OCI-LY7 (cell line): ENCODE results near the gene SPG21. TPM values are rescaled to one million over a fixed set of nuclear protein-coding genes. Genes with fewer than 3 reads are reported as not detected.

Experiments used
- BruUV-seq: library from RNA; stranded (reverse); fragments of 400-500 nt; replicated peaks from 2 replicates; lab custom pipeline; 2021; lab: Mats Ljungman, UMichigan
- CTCF ChIA-PET: fragments of 300-600 bp; sonication (Branson Sonifier 250); formaldehyde crosslinking; loops from one replicate; lab custom pipeline; 2022; ENCODE audit warnings: antibody characterized with exemption; ENCODE audit not compliant: unreplicated experiment; lab: Charles Lee
- POLR2A ChIA-PET: fragments of 300-600 bp; sonication (Branson Sonifier 250); formaldehyde crosslinking; loops from one replicate; lab custom pipeline; 2022; ENCODE audit warnings: antibody characterized with exemption; lab: Charles Lee
- DNase-seq: peaks from one replicate; pipeline ENCODE4 v3.0.0-alpha.2; 2015; ENCODE audit warnings: low spot score
- H2AFZ ChIP-seq: fragments of 200-600 bp; sonication (generic), shearing (Covaris generic); 2 replicates; pipeline ENCODE4 v1.6.1; 2014; ENCODE audit warnings: mild to moderate bottlenecking, antibody characterized with exemption, low read length, moderate library complexity
- H3K27ac ChIP-seq: fragments of 200-600 bp; sonication (generic); 2 replicates; pipeline ENCODE4 v1.5.1; 2014; ENCODE audit warnings: mixed run types, low read depth, mild to moderate bottlenecking, moderate library complexity, low read length, inconsistent platforms; ENCODE audit not compliant: poor library complexity, severe bottlenecking
- H3K36me3 ChIP-seq: fragments of 200-600 bp; sonication (generic); 2 replicates; pipeline ENCODE4 v1.6.1; 2014; ENCODE audit warnings: mild to moderate bottlenecking, antibody characterized with exemption, low read length, moderate library complexity, mixed read lengths; ENCODE audit not compliant: insufficient read depth
- H3K4me1 ChIP-seq: fragments of 200-600 bp; sonication (generic); 2 replicates; pipeline ENCODE4 v1.5.1; 2014; ENCODE audit warnings: mild to moderate bottlenecking, low read length; ENCODE audit not compliant: insufficient read depth, poor library complexity, severe bottlenecking
- H3K4me2 ChIP-seq: fragments of 200-600 bp; sonication (generic); 2 replicates; pipeline ENCODE4 v1.6.1; 2014; ENCODE audit warnings: mild to moderate bottlenecking, low read length
- H3K4me3 ChIP-seq: fragments of 200-600 bp; sonication (generic); 2 replicates; pipeline ENCODE4 v1.5.1; 2014; ENCODE audit warnings: mild to moderate bottlenecking, low read depth, low read length; ENCODE audit not compliant: poor library complexity, severe bottlenecking
- H3K79me2 ChIP-seq: fragments of 200-600 bp; sonication (generic); 2 replicates; pipeline ENCODE4 v1.6.1; 2016; ENCODE audit warnings: low read depth, mild to moderate bottlenecking, low read length, moderate library complexity, mixed read lengths; ENCODE audit not compliant: insufficient read depth
- H3K9me2 ChIP-seq: fragments of 200-600 bp; sonication (generic); 2 replicates; pipeline ENCODE4 v1.6.1; 2016; ENCODE audit warnings: mild to moderate bottlenecking, low read length, mixed read lengths; ENCODE audit not compliant: insufficient read depth
- H3K9me3 ChIP-seq: fragments of 200-600 bp; sonication (generic); 2 replicates; pipeline ENCODE4 v1.6.1; 2014; ENCODE audit warnings: mild to moderate bottlenecking, mixed run types, low read length, mixed read lengths
- H4K20me1 ChIP-seq: fragments of 200-600 bp; sonication (generic); 2 replicates; pipeline ENCODE4 v1.6.1; 2014; ENCODE audit warnings: mild to moderate bottlenecking, antibody characterized with exemption, low read length, moderate library complexity, mixed read lengths; ENCODE audit not compliant: insufficient read depth
- CTCF ChIP-seq: fragments of 200-600 bp; sonication (generic); conservative IDR thresholded peaks from 2 replicates; pipeline ENCODE4 v1.5.1; 2014; ENCODE audit warnings: mild to moderate bottlenecking, antibody characterized with exemption, low read length, moderate library complexity, mixed read lengths
- EZH2phosphoT487 ChIP-seq: fragments of 200-600 bp; sonication (generic); IDR thresholded peaks from 2 replicates; pipeline ENCODE4 v1.6.1; 2018; ENCODE audit warnings: low read depth, borderline replicate concordance, mild to moderate bottlenecking, mixed run types, antibody characterized with exemption, low read length, moderate library complexity, mixed read lengths
- intact Hi-C: fragments of 100-400 bp; cut with micrococcal nuclease; formaldehyde crosslinking; loops from one replicate; pipeline ENCODE4 v1.10.0; 2022; ENCODE audit not compliant: unreplicated experiment
- total RNA-seq, 2 experiments: library from RNA; depleted of rRNA in 1 of 2; stranded (reverse); fragments of >200 nt in 1 of 2; shearing (Covaris generic) in 1 of 2; gene quantifications; 2 replicates each; pipeline ENCODE4 v1.2.3, GENCODE V29; 2014 to 2022

SPG21 gene
- total RNA-seq, 2 experiments from 2014 or later: 56.4 to 83.9 TPM

GRCh38 chr15:65033659-65034269 lies 44.0 kb upstream of the SPG21 start:
- H4K20me1 ChIP-seq: no peaks in the 10 kb centered on the region
- POLR2A ChIA-PET: interaction anchor here (0.6 to 0.9 kb wide), 4 partner anchors 10 to 281 kb away, joined by 4 to 5 read pairs (median 4); partner anchors contain the start of gene RNU5B-1
- H3K4me3 ChIP-seq: no peak overlapping the region
- TF ChIP-seq EZH2phosphoT487 (no peak), CTCF (peak; percentile 76)
- no peaks in the 10 kb centered on the region for H3K36me3 ChIP-seq
- peak overlapping the region; percentile 43 for H3K4me2 ChIP-seq
- peaks cover 11% of the 10 kb centered on the region for H3K4me1 ChIP-seq
- H2AFZ ChIP-seq: peak overlapping the region; percentile 94
- no TSS peak for BruUV-seq
- CTCF ChIA-PET: interaction anchor here (1.2 kb wide), 1 partner anchor 151 kb away, joined by 3 read pairs; the partner anchor contains the start of gene CLPX
- no peak overlapping the region for H3K27ac ChIP-seq
- DNase-seq: peak; percentile 68
- intact Hi-C loops: loop anchor here (1.0 to 10.0 kb wide), 6 partner anchors 21 to 351 kb away; partner anchors contain the start of genes CLPX, RNU5A-1 and RNU5B-1
- peaks cover 1% of the 10 kb centered on the region; the same call in 1 of the 2 replicates for H3K79me2 ChIP-seq
- no peaks in the 10 kb centered on the region for H3K9me2 ChIP-seq
- H3K9me3 ChIP-seq: no peaks in the 10 kb centered on the region

- Histone ChIP-seq H3K4me2 (peak overlapping the region; percentile 43), H3K4me1 (peaks cover 17% of the 10 kb centered on the region), H3K27ac (no peak overlapping the region), H3K9me2 (no peaks in the 10 kb centered on the region), H3K36me3 (no peaks in the 10 kb centered on the region), H2AFZ (peak overlapping the region; percentile 94), H4K20me1 (no peaks in the 10 kb centered on the region), H3K9me3 (no peaks in the 10 kb centered on the region), H3K4me3 (no peak overlapping the region), H3K79me2 (peaks cover 9% of the 10 kb centered on the region; the same call in 1 of the 2 replicates)
- POLR2A ChIA-PET: interaction anchor here (0.9 kb wide), 1 partner anchor 20 kb away, joined by 4 read pairs; no protein-coding TSS in a partner anchor
- TF ChIP-seq EZH2phosphoT487 (no peak), CTCF (peak; percentile 82)
- DNase-seq: peak; percentile 85
- intact Hi-C loops: loop anchor here (1.0 to 10.0 kb wide), 6 partner anchors 21 to 352 kb away; partner anchors contain the start of genes CLPX, RNU5A-1 and RNU5B-1
- CTCF ChIA-PET: no interaction called here
- no TSS peak for BruUV-seq
Measured at GRCh38 chr15:65032801-65033537, 43.3 kb upstream of the SPG21 start.
